ENCODE results near the gene DTD2. TPM values are rescaled to one million over a fixed set of nuclear protein-coding genes. Genes with fewer than 3 reads are reported as not detected.
A peak's percentile ranks its signal among the peaks of the same experiment; 100 is the strongest.

Gene DTD2
- total and polyA plus RNA-seq, 9 of the 15 experiments (the other 6 are each of a cell fraction or from before 2014, with no cell fraction given), result 3.8 to 24.1 (median 15.2) TPM

DNA sequence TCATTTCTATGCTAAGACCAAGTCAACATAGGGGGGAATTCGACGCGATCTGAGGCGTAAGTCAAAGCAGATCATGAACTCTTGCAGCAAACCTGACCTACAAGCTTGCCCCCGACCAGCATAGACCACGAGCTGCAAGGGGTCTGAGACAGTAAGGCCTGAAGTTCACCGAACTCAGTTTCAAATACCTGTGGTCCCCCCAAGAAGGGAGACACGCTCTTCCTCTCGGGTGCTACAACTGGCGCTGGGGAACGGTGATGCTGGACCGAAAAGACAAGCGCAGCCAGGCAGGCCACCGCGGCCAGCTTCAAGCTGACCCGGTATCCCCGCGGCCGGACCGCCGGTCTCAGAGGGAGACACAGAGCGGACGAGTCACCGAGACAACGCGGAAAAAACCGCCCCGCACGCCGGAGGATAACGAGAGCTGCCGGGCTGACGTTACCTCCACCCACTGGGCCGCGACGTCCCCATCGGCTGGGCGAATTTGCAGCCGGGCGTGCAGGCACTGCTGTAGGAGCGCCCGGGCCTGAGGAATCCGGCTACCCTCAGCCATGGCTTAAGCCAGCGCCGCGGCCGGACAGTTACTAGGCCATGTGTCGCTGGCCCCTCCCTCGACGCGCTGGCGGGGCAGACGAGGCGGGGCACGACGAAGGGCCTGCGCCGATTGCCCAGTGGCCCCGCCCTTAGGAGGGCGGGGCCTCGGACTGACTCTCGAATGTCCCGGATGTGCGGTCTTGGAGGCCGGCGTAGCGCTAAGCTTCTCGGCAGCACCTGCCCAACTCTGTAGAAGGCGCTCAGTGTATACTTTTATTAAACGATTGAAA, at the start of gene DTD2 (continued):
- TF ChIP-seq PRDM10 (IDR thresholded peaks at IDR 0.05; ENCODE audit: partially characterized antibody) (peak; percentile 96), THRB (CRISPR knock-in tag; conservative IDR thresholded peaks at IDR 0.05) (no peak), MEF2A (IDR thresholded peaks at IDR 0.05; ENCODE audit: control insufficient read depth, low read depth, low read length) (no peak), CREM (IDR thresholded peaks at IDR 0.05; ENCODE audit: low read depth) (peak; percentile 67; the same call in 1 of the 2 replicates), POLR2AphosphoS5 (IDR thresholded peaks at IDR 0.05; ENCODE audit: control insufficient read depth, insufficient read depth, low read depth, low read length) (peak; percentile 54), CREB1 (IDR thresholded peaks at IDR 0.05) (no peak), CREB1 (CRISPR knock-in tag; IDR thresholded peaks at IDR 0.05) (peak; percentile 73; the same call in 1 of the 2 replicates), MYC (IDR thresholded peaks at IDR 0.05; ENCODE audit: low read depth, low read length) (peak; percentile 87), MYC (CRISPR knock-in tag; IDR thresholded peaks at IDR 0.05; ENCODE audit: borderline replicate concordance, low read depth) (peak; percentile 76; the same call in 1 of the 2 replicates), POLR2AphosphoS2 (IDR thresholded peaks at IDR 0.05; ENCODE audit: low read length) (no peak), TCF3 (CRISPR knock-in tag; IDR thresholded peaks at IDR 0.05) (peak; percentile 25; the same call in 1 of the 2 replicates), HDAC1 (IDR thresholded peaks at IDR 0.05) (peak in 1 of 2 experiments; percentile 86; a peak in 2 of 4 replicates), STAG1 (CRISPR knock-in tag; IDR thresholded peaks at IDR 0.05; ENCODE audit: borderline replicate concordance) (no peak), ZNF395 (CRISPR knock-in tag; IDR thresholded peaks at IDR 0.05) (no peak), SMAD3 (CRISPR knock-in tag; conservative IDR thresholded peaks at IDR 0.05) (no peak), CHD4 (IDR thresholded peaks at IDR 0.05; ENCODE audit: insufficient read depth, insufficient replicate concordance, low read depth, low read length, poor library complexity, severe bottlenecking) (no peak), MTA3 (IDR thresholded peaks at IDR 0.05; ENCODE audit: borderline replicate concordance) (0 out of 2 replicates have a peak, but pooled peaks have one; percentile 61), RBM17 (IDR thresholded peaks at IDR 0.05; ENCODE audit: borderline replicate concordance, low read depth, low read length) (no peak), GMEB1 (CRISPR knock-in tag; IDR thresholded peaks at IDR 0.05) (peak; percentile 50; the same call in 1 of the 2 replicates)
